ENCODE data around the gene ZACN.

Gene ZACN

GRCh38 chr17:76092526-76093413 lies 13.8 kb downstream of the ZACN start:
- no peak overlapping the region for H3K27ac ChIP-seq (ENCODE audit: insufficient read depth in 1 of 2, low read depth in 1 of 2, low read length in 2 of 2, poor library complexity in 1 of 2, severe bottlenecking in 2 of 2)
- ChIA-PET POLR2A (interaction anchor here (0.6 kb wide), 1 partner anchor 96 kb away, joined by 3 read pairs; no protein-coding TSS in a partner anchor), CTCF (interaction anchor here (0.8 to 1.6 kb wide), 4 partner anchors 10 to 206 kb away, joined by 3 to 4 read pairs (median 4); partner anchors contain the start of gene EXOC7)
- WGBS (ENCODE audit: insufficient coverage), result 97% methylated on average over 14 of the region's 20 CpGs
- H3K36me3 ChIP-seq (ENCODE audit: control insufficient read depth in 4 of 4, insufficient read depth in 4 of 4, low read length in 3 of 4), result peaks cover 15 to 94% (median 62%) of the 10 kb centered on the region in 4 experiments
- DNase-seq, result peak in 1 of 3 donors; percentile 17
- no peak overlapping the region for H3K4me3 ChIP-seq (ENCODE audit: control insufficient read depth in 1 of 7, extremely low read depth in 1 of 7, insufficient read depth in 4 of 7, low read depth in 2 of 7, low read length in 6 of 7)
- no peaks in the 10 kb centered on the region for H3K27me3 ChIP-seq (replicated peaks in 2 of 5; ENCODE audit: control insufficient read depth in 4 of 5, insufficient read depth in 5 of 5, low read length in 4 of 5)
- peaks cover 0 to 4% (median 0%) of the 10 kb centered on the region in 4 experiments for H3K4me1 ChIP-seq (ENCODE audit: control extremely low read depth in 1 of 4, control insufficient read depth in 4 of 4, insufficient read depth in 4 of 4, low read length in 3 of 4)
- no peaks in the 10 kb centered on the region for H3K9me3 ChIP-seq (ENCODE audit: control extremely low read depth in 1 of 5, control insufficient read depth in 4 of 5, insufficient read depth in 2 of 5, low read depth in 1 of 5, low read length in 4 of 5)

GRCh38 chr17:76094046-76094445 lies 15.1 kb downstream of the ZACN start:
- WGBS (ENCODE audit: insufficient coverage), result 97% methylated on average over 9 of the region's 11 CpGs
- no peak overlapping the region for H3K4me3 ChIP-seq (ENCODE audit: control insufficient read depth in 1 of 7, extremely low read depth in 1 of 7, insufficient read depth in 4 of 7, low read depth in 2 of 7, low read length in 6 of 7)

GRCh38 chr17:76095943-76096342 lies 17.0 kb downstream of the ZACN start:
- ChIA-PET POLR2A (no interaction called here), CTCF (interaction anchor here (1.0 to 2.0 kb wide), 4 partner anchors 16 to 93 kb away, joined by 3 to 7 read pairs (median 4); no protein-coding TSS in a partner anchor)
- Histone ChIP-seq H3K9me3 (ENCODE audit: control extremely low read depth in 1 of 5, control insufficient read depth in 4 of 5, insufficient read depth in 2 of 5, low read depth in 1 of 5, low read length in 4 of 5) (no peaks in the 10 kb centered on the region), H3K36me3 (ENCODE audit: control insufficient read depth in 4 of 4, insufficient read depth in 4 of 4, low read length in 3 of 4) (peaks cover 13 to 81% (median 49%) of the 10 kb centered on the region in 4 experiments), H3K4me3 (ENCODE audit: control insufficient read depth in 1 of 7, extremely low read depth in 1 of 7, insufficient read depth in 4 of 7, low read depth in 2 of 7, low read length in 6 of 7) (no peak overlapping the region), H3K27me3 (replicated peaks in 2 of 5; ENCODE audit: control insufficient read depth in 4 of 5, insufficient read depth in 5 of 5, low read length in 4 of 5) (no peaks in the 10 kb centered on the region), H3K27ac (ENCODE audit: insufficient read depth in 1 of 2, low read depth in 1 of 2, low read length in 2 of 2, poor library complexity in 1 of 2, severe bottlenecking in 2 of 2) (no peak overlapping the region), H3K4me1 (ENCODE audit: control extremely low read depth in 1 of 4, control insufficient read depth in 4 of 4, insufficient read depth in 4 of 4, low read length in 3 of 4) (peaks cover 0 to 4% (median 0%) of the 10 kb centered on the region in 4 experiments)
- DNase-seq, result no peak
- WGBS (ENCODE audit: insufficient coverage), result 98% methylated on average over 13 of the region's 13 CpGs

More at GRCh38 chr17:76094046-76094445, 15.1 kb downstream of the ZACN start:
- H3K4me1 ChIP-seq (ENCODE audit: control extremely low read depth in 1 of 4, control insufficient read depth in 4 of 4, insufficient read depth in 4 of 4, low read length in 3 of 4), result peaks cover 0 to 4% (median 0%) of the 10 kb centered on the region in 4 experiments
- no peaks in the 10 kb centered on the region for H3K9me3 ChIP-seq (ENCODE audit: control extremely low read depth in 1 of 5, control insufficient read depth in 4 of 5, insufficient read depth in 2 of 5, low read depth in 1 of 5, low read length in 4 of 5)
- CTCF ChIA-PET, result interaction anchor here (0.9 to 2.0 kb wide), 2 partner anchors 14 to 18 kb away, joined by 3 to 7 read pairs; no protein-coding TSS in a partner anchor
- no peak for DNase-seq
- POLR2A ChIA-PET, result no interaction called here
- peaks cover 9 to 84% (median 56%) of the 10 kb centered on the region in 4 experiments for H3K36me3 ChIP-seq (ENCODE audit: control insufficient read depth in 4 of 4, insufficient read depth in 4 of 4, low read length in 3 of 4)
- no peak overlapping the region for H3K27ac ChIP-seq (ENCODE audit: insufficient read depth in 1 of 2, low read depth in 1 of 2, low read length in 2 of 2, poor library complexity in 1 of 2, severe bottlenecking in 2 of 2)
- no peaks in the 10 kb centered on the region for H3K27me3 ChIP-seq (replicated peaks in 2 of 5; ENCODE audit: control insufficient read depth in 4 of 5, insufficient read depth in 5 of 5, low read length in 4 of 5)

- peaks cover 3 to 10% (median 8%) of the 10 kb centered on the region in 4 experiments for H3K4me1 ChIP-seq (ENCODE audit: control extremely low read depth in 1 of 4, control insufficient read depth in 4 of 4, insufficient read depth in 4 of 4, low read length in 3 of 4)
- H3K9me3 ChIP-seq (ENCODE audit: control extremely low read depth in 1 of 5, control insufficient read depth in 4 of 5, insufficient read depth in 2 of 5, low read depth in 1 of 5, low read length in 4 of 5), result no peaks in the 10 kb centered on the region
- H3K36me3 ChIP-seq (ENCODE audit: control insufficient read depth in 4 of 4, insufficient read depth in 4 of 4, low read length in 3 of 4), result peaks cover 12 to 73% (median 50%) of the 10 kb centered on the region in 4 experiments
- POLR2A ChIA-PET, result interaction anchor here (0.6 kb wide), 1 partner anchor 205 kb away, joined by 3 read pairs; no protein-coding TSS in a partner anchor
- no peak for DNase-seq
- no peak overlapping the region for H3K27ac ChIP-seq (ENCODE audit: insufficient read depth in 1 of 2, low read depth in 1 of 2, low read length in 2 of 2, poor library complexity in 1 of 2, severe bottlenecking in 2 of 2)
- CTCF ChIA-PET, result no interaction called here
- WGBS (ENCODE audit: insufficient coverage), result 97% methylated on average over 14 of the region's 19 CpGs
- H3K4me3 ChIP-seq (ENCODE audit: control insufficient read depth in 1 of 7, extremely low read depth in 1 of 7, insufficient read depth in 4 of 7, low read depth in 2 of 7, low read length in 6 of 7), result no peak overlapping the region
- no peaks in the 10 kb centered on the region for H3K27me3 ChIP-seq (replicated peaks in 2 of 5; ENCODE audit: control insufficient read depth in 4 of 5, insufficient read depth in 5 of 5, low read length in 4 of 5)
Measured at GRCh38 chr17:76097716-76098295, 18.8 kb downstream of the ZACN start.

- CTCF ChIA-PET, result interaction anchor here (0.8 to 2.2 kb wide), 5 partner anchors 11 to 162 kb away, joined by 3 to 8 read pairs (median 4); partner anchors contain the start of gene ZACN
- H3K9me3 ChIP-seq (ENCODE audit: control extremely low read depth in 1 of 5, control insufficient read depth in 4 of 5, insufficient read depth in 2 of 5, low read depth in 1 of 5, low read length in 4 of 5), result no peaks in the 10 kb centered on the region
- POLR2A ChIA-PET, result interaction anchor here (0.8 kb wide), 1 partner anchor 30 kb away, joined by 3 read pairs; the partner anchor contains the start of gene SRP68
- H3K27me3 ChIP-seq (replicated peaks in 2 of 5; ENCODE audit: control insufficient read depth in 4 of 5, insufficient read depth in 5 of 5, low read length in 4 of 5), result no peaks in the 10 kb centered on the region
- H3K27ac ChIP-seq (ENCODE audit: insufficient read depth in 1 of 2, low read depth in 1 of 2, low read length in 2 of 2, poor library complexity in 1 of 2, severe bottlenecking in 2 of 2), result peak overlapping the region; percentile 66 to 86
- 0% methylated on average over 4 of the region's 4 CpGs for WGBS (ENCODE audit: insufficient coverage)
- H3K36me3 ChIP-seq (ENCODE audit: control insufficient read depth in 4 of 4, insufficient read depth in 4 of 4, low read length in 3 of 4), result peaks cover 6 to 29% (median 20%) of the 10 kb centered on the region in 4 experiments
- no peak for DNase-seq
- H3K4me1 ChIP-seq (ENCODE audit: control extremely low read depth in 1 of 4, control insufficient read depth in 4 of 4, insufficient read depth in 4 of 4, low read length in 3 of 4), result peaks cover 4 to 33% (median 23%) of the 10 kb centered on the region in 4 experiments
- H3K4me3 ChIP-seq (ENCODE audit: control insufficient read depth in 1 of 7, extremely low read depth in 1 of 7, insufficient read depth in 4 of 7, low read depth in 2 of 7, low read length in 6 of 7), result peak overlapping the region; percentile 53 to 88 (median 79)
Measured at GRCh38 chr17:76102944-76103273, 23.9 kb downstream of the ZACN start.

GRCh38 chr17:76103274-76104139 lies 24.5 kb downstream of the ZACN start, which contains the start of gene EXOC7:
EXOC7 (minus strand) TSS chr17:76103787; CDS start chr17:76103692, 95 bp downstream.
- POLR2A ChIA-PET, result interaction anchor here (0.8 kb wide), 1 partner anchor 31 kb away, joined by 3 read pairs; the partner anchor contains the start of gene SRP68
- Histone ChIP-seq H3K36me3 (ENCODE audit: control insufficient read depth in 4 of 4, insufficient read depth in 4 of 4, low read length in 3 of 4) (peaks cover 6 to 26% (median 19%) of the 10 kb centered on the region in 4 experiments), H3K9me3 (ENCODE audit: control extremely low read depth in 1 of 5, control insufficient read depth in 4 of 5, insufficient read depth in 2 of 5, low read depth in 1 of 5, low read length in 4 of 5) (no peaks in the 10 kb centered on the region), H3K27ac (ENCODE audit: insufficient read depth in 1 of 2, low read depth in 1 of 2, low read length in 2 of 2, poor library complexity in 1 of 2, severe bottlenecking in 2 of 2) (peak within 1 kb of the TSS; percentile 66 to 86), H3K4me3 (ENCODE audit: control insufficient read depth in 1 of 7, extremely low read depth in 1 of 7, insufficient read depth in 4 of 7, low read depth in 2 of 7, low read length in 6 of 7) (peak within 1 kb of the TSS; percentile 53 to 88 (median 79)), H3K27me3 (replicated peaks in 2 of 5; ENCODE audit: control insufficient read depth in 4 of 5, insufficient read depth in 5 of 5, low read length in 4 of 5) (no peaks in the 10 kb centered on the region), H3K4me1 (ENCODE audit: control extremely low read depth in 1 of 4, control insufficient read depth in 4 of 4, insufficient read depth in 4 of 4, low read length in 3 of 4) (peaks cover 4 to 33% (median 23%) of the 10 kb centered on the region in 4 experiments)
- 7% methylated on average over 49 of the region's 55 CpGs for WGBS (ENCODE audit: insufficient coverage)
- DNase-seq, result peak; percentile 88 to 94 (median 90)
- CTCF ChIA-PET, result interaction anchor here (0.5 to 2.2 kb wide), 11 partner anchors 11 to 172 kb away, joined by 3 to 8 read pairs (median 3); partner anchors contain the start of gene ZACN
